ENCODE measurements around the gene ARL6.

DNA sequence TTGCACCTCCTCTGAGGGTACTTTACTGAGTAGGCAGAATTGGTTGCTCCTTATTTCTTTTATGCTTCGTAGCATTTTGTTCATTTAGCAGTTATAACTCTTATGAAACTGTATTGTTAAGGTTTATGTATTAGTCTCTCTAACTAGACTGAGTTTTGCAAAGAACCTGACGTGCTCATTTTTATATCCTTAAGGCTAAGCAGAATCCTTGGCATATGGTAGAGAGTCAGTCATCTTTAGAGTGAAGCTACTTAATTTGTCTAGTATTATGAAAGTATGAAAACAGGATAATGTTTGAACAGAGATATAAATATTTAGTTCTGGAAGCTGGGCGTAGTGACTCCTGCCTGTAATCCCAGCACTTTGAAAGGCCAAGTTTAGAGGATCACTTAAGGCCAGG is 77.4 kb downstream of the ARL6 start:
- TF ChIP-seq POLR2AphosphoS5 (IDR thresholded peaks at IDR 0.05; ENCODE audit: low read depth, low read length) (no peak), POLR2A (IDR thresholded peaks at IDR 0.05; ENCODE audit: low read depth, low read length) (no peak), PAX5 (IDR thresholded peaks at IDR 0.05; ENCODE audit: insufficient read depth, low read length, severe bottlenecking) (no peak), TAF1 (IDR thresholded peaks at IDR 0.05; ENCODE audit: low read depth, low read length) (no peak), SPI1 (IDR thresholded peaks at IDR 0.05; ENCODE audit: low read depth, low read length) (no peak)
